Fibroblast of mammary gland (primary cell): ENCODE results near the gene PIK3AP1.

Source experiments
- DNase-seq: peaks from one replicate; pipeline ENCODE4 v3.0.0-alpha.2; 2010; ENCODE audit warnings: low read depth
- H3K4me3 ChIP-seq: 2 replicates; pipeline ENCODE4 v1.5.1; 2011; ENCODE audit warnings: low read depth, mild to moderate bottlenecking, low read length, moderate library complexity; ENCODE audit not compliant: control insufficient read depth
- CTCF ChIP-seq: conservative IDR thresholded peaks from 2 replicates; pipeline ENCODE4 v1.5.1; 2011; ENCODE audit warnings: low read depth, low read length, inconsistent platforms; ENCODE audit not compliant: control insufficient read depth, insufficient read depth

Gene PIK3AP1

DNA sequence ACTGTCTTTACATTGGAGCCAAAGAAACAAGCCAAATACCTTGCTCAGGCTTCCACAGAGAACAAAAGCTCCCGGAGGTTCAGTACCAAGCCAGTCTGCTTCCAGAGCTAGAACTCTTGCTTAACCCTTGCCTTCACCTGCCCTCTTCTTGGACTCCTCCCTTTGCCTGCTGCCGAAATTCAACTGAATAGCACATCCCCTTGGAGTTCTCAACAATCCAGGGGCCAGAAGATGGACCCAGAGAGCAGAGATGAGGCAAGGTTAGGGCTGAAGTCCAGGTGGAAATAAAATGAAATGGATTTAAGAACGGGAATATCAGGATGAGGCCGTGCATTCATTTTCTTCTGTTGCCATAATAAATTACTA lies 876 bp upstream of the PIK3AP1 start:
- no peak for TF ChIP-seq CTCF
- no peak overlapping the region for H3K4me3 ChIP-seq
- no peak for DNase-seq

DNA sequence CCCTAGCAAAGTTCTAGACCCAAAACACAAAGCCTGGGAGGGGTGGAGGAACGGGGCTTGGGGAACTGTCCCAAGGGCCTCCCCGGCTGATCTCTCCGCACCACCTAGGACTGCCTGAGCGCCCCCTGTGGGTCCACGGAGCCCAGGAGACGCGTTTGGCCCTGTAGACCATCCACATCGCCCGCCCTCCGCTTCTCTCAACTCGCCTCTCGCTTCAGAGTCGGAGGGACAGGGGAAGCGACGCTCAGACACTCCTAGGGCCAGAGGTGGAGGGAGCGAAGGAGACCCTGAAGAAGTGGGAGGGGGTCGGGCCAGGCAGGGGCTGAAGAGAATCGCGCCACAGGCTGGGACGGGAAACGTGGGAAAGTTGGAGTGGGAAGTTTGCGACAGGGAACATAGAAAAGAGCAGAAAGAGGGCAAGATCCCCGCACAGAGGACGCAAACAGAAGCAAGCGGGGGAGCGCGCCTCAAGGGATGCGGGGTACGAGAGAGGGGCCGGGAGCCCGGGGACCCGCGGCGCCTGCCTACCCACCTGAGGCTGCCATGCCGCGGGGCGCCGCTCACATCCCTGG lies 378 bp downstream of the PIK3AP1 start:
- no peak overlapping the region for H3K4me3 ChIP-seq
- DNase-seq, result no peak
- TF ChIP-seq CTCF, result no peak

DNA sequence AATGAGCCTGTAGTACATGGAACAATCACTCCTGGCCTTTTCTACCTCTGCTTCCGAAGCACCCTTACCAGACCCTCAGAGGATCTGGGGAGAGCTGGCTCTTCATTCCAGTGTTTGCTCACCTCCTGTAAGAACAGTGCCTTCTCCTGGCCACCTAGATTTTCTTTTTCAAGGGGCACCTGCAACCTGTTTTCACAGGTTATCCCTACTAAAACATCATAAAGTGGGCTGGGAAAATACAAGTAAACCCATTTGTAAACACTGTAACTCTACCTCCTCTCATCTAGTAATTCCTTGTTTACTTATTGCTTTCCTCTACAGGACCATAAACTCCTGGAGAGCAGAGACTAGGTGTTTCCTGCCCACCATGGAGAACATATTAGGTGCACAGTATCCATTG lies 1.1 kb downstream of the PIK3AP1 start:
- H3K4me3 ChIP-seq, result no peak overlapping the region
- TF ChIP-seq CTCF, result no peak
- DNase-seq, result no peak

DNA sequence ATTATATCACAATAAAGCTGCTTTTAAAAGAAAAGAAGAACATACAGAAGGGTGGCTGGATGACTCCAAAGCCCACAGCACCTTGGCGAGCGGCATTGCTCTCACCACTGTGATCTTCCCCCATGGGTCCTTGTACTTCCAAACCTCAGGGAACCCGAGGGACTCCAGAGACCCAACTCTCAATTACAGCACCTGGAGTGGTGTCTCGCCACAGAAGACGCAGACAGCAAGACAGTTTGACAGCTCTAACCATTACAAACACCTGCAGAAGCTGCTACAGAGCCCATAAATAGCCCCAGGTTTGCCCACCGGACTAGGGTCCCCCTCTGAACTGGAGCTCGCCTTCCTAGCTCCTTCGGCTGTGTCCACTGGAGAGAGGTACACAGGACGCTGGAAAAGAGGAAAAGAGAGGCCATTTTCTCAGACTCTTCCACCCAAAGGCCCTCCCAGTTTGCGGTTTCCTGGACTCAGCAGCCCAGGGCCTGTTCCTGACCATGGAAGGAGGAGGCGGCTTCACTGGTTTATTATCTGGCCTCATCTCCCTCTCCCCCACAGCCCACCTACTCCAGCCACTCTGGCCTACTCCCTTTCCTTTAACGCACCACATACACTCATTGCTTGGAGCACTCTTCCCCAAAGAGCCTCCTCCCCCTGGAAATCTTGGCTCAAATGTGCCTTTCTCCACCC lies 1.9 kb downstream of the PIK3AP1 start:
- H3K4me3 ChIP-seq, result no peak overlapping the region
- DNase-seq, result no peak
- no peak for TF ChIP-seq CTCF

DNA sequence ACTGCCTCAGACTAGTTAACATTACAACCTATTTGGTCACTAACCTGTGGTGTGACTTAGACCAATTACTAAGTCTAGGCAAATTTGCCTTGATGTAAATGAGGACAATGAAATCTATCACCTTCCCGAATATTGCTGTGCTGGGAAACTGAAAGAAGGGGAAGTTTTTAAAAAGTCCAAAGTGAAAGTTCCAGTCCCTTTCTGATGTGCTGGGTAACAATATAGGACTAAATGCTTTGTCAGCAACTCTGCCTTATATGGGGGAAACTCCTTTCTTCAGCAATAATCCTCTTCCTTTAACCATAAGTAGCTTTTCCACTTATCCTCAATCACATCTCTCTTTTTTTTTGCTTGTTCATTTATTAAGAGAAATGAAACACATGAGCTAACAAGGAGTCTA lies 3.9 kb downstream of the PIK3AP1 start:
- DNase-seq, result no peak
- no peak for TF ChIP-seq CTCF
- no peak overlapping the region for H3K4me3 ChIP-seq

DNA sequence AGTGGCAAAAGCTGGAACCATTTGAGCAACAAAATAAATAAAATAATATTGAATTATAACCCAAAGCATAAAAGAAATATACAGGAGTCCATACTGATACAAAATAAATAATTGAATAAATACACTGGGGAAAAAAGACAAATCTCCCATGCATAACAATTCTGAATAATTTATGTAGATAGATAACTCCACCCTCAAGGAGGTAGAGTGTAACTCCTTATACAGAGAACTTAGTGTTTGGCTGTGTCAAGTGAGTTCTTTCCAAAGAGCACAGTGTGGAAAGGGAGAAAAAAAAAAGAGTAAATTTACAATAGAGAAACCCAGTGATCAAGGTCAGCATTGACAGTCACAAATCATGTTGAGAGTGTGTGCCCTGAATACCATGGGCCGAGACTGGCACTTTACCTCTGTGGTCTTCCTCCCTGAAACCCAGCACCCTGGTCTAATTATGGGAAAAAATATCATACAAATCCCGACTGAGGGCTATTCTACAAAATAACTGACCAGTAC lies 5.5 kb downstream of the PIK3AP1 start:
- no peak for TF ChIP-seq CTCF
- no peak overlapping the region for H3K4me3 ChIP-seq

More for the DNA sequence above, 5.5 kb downstream of the PIK3AP1 start:
- no peak for DNase-seq
